H1 (cell line): ENCODE results near the gene NEU4. TPM values are rescaled to one million over a fixed set of nuclear protein-coding genes. Genes with fewer than 3 reads are reported as not detected.

ENCODE experiments used
- CTCF ChIA-PET: fragments of 300-600 bp; sonication (Branson Sonifier 250); formaldehyde crosslinking; loops from one replicate; lab custom pipeline; 2021; ENCODE audit not compliant: partially characterized antibody; lab: Charles Lee
- POLR2A ChIA-PET: fragments of 300-600 bp; sonication (Branson Sonifier 250); formaldehyde crosslinking; loops from one replicate; lab custom pipeline; 2021; ENCODE audit warnings: inconsistent platforms; ENCODE audit not compliant: partially characterized antibody; lab: Charles Lee
- DNase-seq, 2 experiments: peaks; one replicate each; pipeline versions ENCODE4 v3.0.0 to v3.0.0-alpha.2; 2010 to 2022; ENCODE audit warnings: low spot score in 2 of 2, low read depth in 1 of 2, mixed read lengths in 1 of 2
- FAIRE-seq: peaks from 2 replicates; lab custom pipeline; 2011; peaks lifted over from hg19 to GRCh38; lab: Jason Lieb, UNC
- H2AFZ ChIP-seq: 2 replicates; pipeline ENCODE4 v1.8.1; 2012; ENCODE audit warnings: low read length, inconsistent platforms
- H2AK5ac ChIP-seq: 2 replicates; pipeline ENCODE4 v1.6.1; 2013; ENCODE audit warnings: low read depth, low read length
- H2BK120ac ChIP-seq: replicated peaks from 2 replicates; pipeline ENCODE3; 2013; ENCODE audit warnings: low read depth, low read length, inconsistent platforms
- H2BK12ac ChIP-seq: 2 replicates; pipeline ENCODE4 v1.6.1; 2013; ENCODE audit warnings: low read depth, low read length
- H2BK15ac ChIP-seq: 2 replicates; pipeline ENCODE4 v1.6.1; 2013; ENCODE audit warnings: low read length
- H2BK20ac ChIP-seq: 2 replicates; pipeline ENCODE4 v1.6.1; 2013; ENCODE audit warnings: low read length
- H2BK5ac ChIP-seq: 2 replicates; pipeline ENCODE4 v1.6.1; 2013; ENCODE audit warnings: low read depth, low read length
- H3K14ac ChIP-seq: 2 replicates; pipeline ENCODE4 v1.6.1; 2013; ENCODE audit warnings: inconsistent platforms; ENCODE audit not compliant: insufficient read length
- H3K18ac ChIP-seq: 2 replicates; pipeline ENCODE4 v1.6.1; 2013; ENCODE audit warnings: low read length; ENCODE audit errors: extremely low read depth
- H3K23ac ChIP-seq: 2 replicates; pipeline ENCODE4 v1.6.1; 2013; ENCODE audit warnings: inconsistent platforms; ENCODE audit not compliant: insufficient read length
- H3K23me2 ChIP-seq: 2 replicates; pipeline ENCODE4 v1.6.1; 2013; ENCODE audit warnings: low read depth, low read length
- H3K27ac ChIP-seq: 2 replicates; pipeline ENCODE4 v1.6.1; 2011; ENCODE audit warnings: low read depth, low read length, inconsistent platforms
- H3K27me3 ChIP-seq, 4 experiments: replicated peaks in 1 of 4; 1 replicate in 1 of 4; 2 replicates in 3 of 4; pipeline versions ENCODE4 v1.6.1 to v1.8.1; 2011 to 2013; ENCODE audit warnings: low read length in 3 of 4, mild to moderate bottlenecking in 3 of 4, inconsistent platforms in 2 of 4, mixed read lengths in 2 of 4, moderate library complexity in 1 of 4; ENCODE audit not compliant: control insufficient read depth in 3 of 4, insufficient read depth in 3 of 4; ENCODE audit errors: extremely low read depth in 1 of 4
- H3K36me3 ChIP-seq, 4 experiments: 2 replicates each; pipeline versions ENCODE4 v1.6.1 to v1.8.1; 2011 to 2013; ENCODE audit warnings: mild to moderate bottlenecking in 4 of 4, low read length in 3 of 4, moderate library complexity in 2 of 4, control low read depth in 1 of 4, inconsistent platforms in 1 of 4; ENCODE audit not compliant: insufficient read depth in 4 of 4, control insufficient read depth in 2 of 4
- H3K4ac ChIP-seq: replicated peaks from 2 replicates; pipeline ENCODE3; 2013; ENCODE audit warnings: low read length, low read depth, mixed read lengths, inconsistent platforms; ENCODE audit not compliant: insufficient read length
- H3K4me1 ChIP-seq, 4 experiments: replicated peaks in 1 of 4; 1 replicate in 1 of 4; 2 replicates in 3 of 4; pipeline versions ENCODE4 v1.6.1 to v1.8.1; 2011 to 2013; ENCODE audit warnings: low read length in 3 of 4, inconsistent platforms in 2 of 4, mixed read lengths in 1 of 4; ENCODE audit not compliant: insufficient read depth in 4 of 4, control insufficient read depth in 3 of 4
- H3K4me2 ChIP-seq, 2 experiments: 2 replicates each; pipeline versions ENCODE4 v1.6.1 to v1.8.1; 2011 to 2013; ENCODE audit warnings: low read depth in 2 of 2, low read length in 2 of 2, control low read depth in 1 of 2, inconsistent platforms in 1 of 2, mild to moderate bottlenecking in 1 of 2; ENCODE audit not compliant: insufficient read depth in 1 of 2
- H3K4me3 ChIP-seq, 4 experiments: fragments of 200-600, 300-600 bp in 1 of 4; sonication (generic), shearing (Covaris generic), sonication (Bioruptor Twin) in 1 of 4; 2 replicates each; pipeline versions ENCODE4 v1.5.1 to v1.8.1; 2011 to 2016; ENCODE audit warnings: low read length in 4 of 4, low read depth in 3 of 4, control low read depth in 2 of 4, inconsistent platforms in 2 of 4, mild to moderate bottlenecking in 2 of 4, mixed read lengths in 1 of 4, moderate library complexity in 1 of 4; ENCODE audit not compliant: insufficient read depth in 2 of 4; ENCODE audit errors: extremely low read depth in 1 of 4
- H3K56ac ChIP-seq: replicated peaks from 2 replicates; pipeline ENCODE3; 2013; ENCODE audit warnings: low read depth, mild to moderate bottlenecking, mixed read lengths, low read length, inconsistent platforms; ENCODE audit not compliant: insufficient read length
- H3K79me1 ChIP-seq: 2 replicates; pipeline ENCODE4 v1.6.1; 2013; ENCODE audit warnings: low read depth, low read length, control low read depth
- H3K79me2 ChIP-seq, 2 experiments: 2 replicates each; pipeline versions ENCODE4 v1.6.1 to v1.8.1; 2012 to 2013; ENCODE audit warnings: low read length in 2 of 2, mild to moderate bottlenecking in 2 of 2, inconsistent platforms in 1 of 2; ENCODE audit not compliant: insufficient read depth in 2 of 2, control insufficient read depth in 1 of 2
- H3K9ac ChIP-seq, 4 experiments: replicated peaks in 1 of 4; 1 replicate in 1 of 4; 2 replicates in 3 of 4; pipeline versions ENCODE4 v1.6.1 to v1.8.1; 2011 to 2013; ENCODE audit warnings: low read depth in 3 of 4, low read length in 3 of 4, control low read depth in 2 of 4, mild to moderate bottlenecking in 2 of 4, moderate library complexity in 2 of 4, inconsistent platforms in 1 of 4; ENCODE audit errors: extremely low read depth in 1 of 4
- H3K9me3 ChIP-seq, 2 experiments: 2 replicates each; pipeline versions ENCODE4 v1.6.1 to v1.8.1; 2012 to 2013; ENCODE audit warnings: mild to moderate bottlenecking in 2 of 2, moderate library complexity in 2 of 2, control low read depth in 1 of 2, inconsistent platforms in 1 of 2, low read depth in 1 of 2, low read length in 1 of 2, mixed read lengths in 1 of 2; ENCODE audit not compliant: insufficient read depth in 2 of 2
- H4K20me1 ChIP-seq, 2 experiments: replicated peaks in 1 of 2; 2 replicates each; pipeline versions ENCODE3 to v1.8.1; 2011 to 2013; ENCODE audit warnings: inconsistent platforms in 2 of 2, low read length in 2 of 2, mild to moderate bottlenecking in 1 of 2; ENCODE audit not compliant: insufficient read depth in 2 of 2, control insufficient read depth in 1 of 2
- H4K5ac ChIP-seq: 2 replicates; pipeline ENCODE4 v1.6.1; 2013; ENCODE audit warnings: low read length, low read depth, mixed read lengths, inconsistent platforms; ENCODE audit not compliant: insufficient read length
- H4K8ac ChIP-seq: 2 replicates; pipeline ENCODE4 v1.8.0; 2013; ENCODE audit warnings: mild to moderate bottlenecking, moderate library complexity, low read length, inconsistent platforms; ENCODE audit not compliant: insufficient read depth; ENCODE audit errors: extremely low read depth
- H4K91ac ChIP-seq: replicated peaks from 2 replicates; pipeline ENCODE3; 2013; ENCODE audit warnings: low read length, mixed read lengths, inconsistent platforms; ENCODE audit not compliant: insufficient read length
- WGBS, 2 experiments: shearing (Covaris generic) in 1 of 2; methylation state at CpG; one replicate each; pipeline versions ENCODE4 v1.1.6 to v1.1.7; 2013 to 2015; ENCODE audit warnings: low lambda C conversion rate in 2 of 2, mixed read lengths in 2 of 2, inconsistent platforms in 1 of 2, low coverage in 1 of 2, missing lambda C conversion rate in 1 of 2; ENCODE audit not compliant: insufficient replicate concordance in 2 of 2, insufficient coverage in 1 of 2, insufficient read length in 1 of 2; ENCODE audit errors: extremely low coverage in 1 of 2, missing lambda C conversion rate in 1 of 2; 5-methylcytosine and 5-hydroxymethylcytosine counted together
- polyA plus RNA-seq, 7 experiments: library from polyadenylated mRNA; depleted of rRNA in 3 of 7; stranded (reverse) in 5 of 7; unstranded in 2 of 7; fragments of >200 nt in 5 of 7; fragments of 200-250 nt in 2 of 7; gene quantifications; 1 replicate in 5 of 7; 2 replicates in 1 of 7; 4 replicates in 1 of 7; pipeline versions ENCODE4 v1.2.1 to v1.2.3, GENCODE V29; 2011 to 2013; ENCODE audit warnings: missing spikeins in 2 of 7, mixed read lengths in 2 of 7
- total RNA-seq: library from RNA; stranded (reverse); fragmentation: NEBNext Ultra II Directional; extraction: Animal tissue kit (Norgen Biotek cat#: 25700); gene quantifications from 2 replicates; pipeline ENCODE4 v1.2.1, GENCODE V29; 2021
- TF ChIP-seq, protein P1 (sequence below): IDR thresholded peaks from 2 replicates; pipeline ENCODE4 v1.6.1; 2012; ENCODE audit warnings: inconsistent platforms
- TF ChIP-seq, protein P2 (sequence below): IDR thresholded peaks from 2 replicates; pipeline ENCODE4 v1.6.1; 2012; ENCODE audit warnings: low read length, inconsistent platforms

NEU4 gene
- total and polyA plus RNA-seq, 2 of the 8 experiments (the other 6 are each of a cell fraction or from before 2014, with no cell fraction given), result 0.32 to 0.50 TPM

DNA sequence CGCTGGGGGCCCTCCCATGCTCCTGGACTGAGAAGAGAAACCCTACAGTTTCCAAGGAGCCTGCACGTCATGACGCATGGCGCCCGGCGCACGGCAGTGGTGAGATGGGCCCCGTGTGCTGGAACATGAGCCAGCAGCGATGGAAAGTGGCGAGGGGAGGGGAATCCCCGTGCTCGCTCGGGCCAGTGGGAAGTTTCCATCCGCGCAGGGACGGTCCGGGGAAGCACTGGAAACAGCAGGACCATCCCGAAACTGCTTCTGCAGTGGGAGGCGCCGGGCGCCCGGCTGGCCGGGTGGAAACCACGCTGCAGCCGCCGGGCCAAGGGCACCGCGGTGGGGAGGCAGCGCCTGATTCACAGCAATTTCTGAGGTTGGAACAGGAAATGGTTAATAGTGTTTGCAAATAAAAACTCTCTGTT lies 54.6 kb downstream of the NEU4 start:
- Histone ChIP-seq H2BK20ac (no peak overlapping the region), H3K27ac (no peak overlapping the region), H3K4ac (no peak overlapping the region), H3K36me3 (no peaks in the 10 kb centered on the region; a peak in 2 of 8 replicates)
- CTCF ChIA-PET, result no interaction called here
- TF ChIP-seq, protein P1, sequence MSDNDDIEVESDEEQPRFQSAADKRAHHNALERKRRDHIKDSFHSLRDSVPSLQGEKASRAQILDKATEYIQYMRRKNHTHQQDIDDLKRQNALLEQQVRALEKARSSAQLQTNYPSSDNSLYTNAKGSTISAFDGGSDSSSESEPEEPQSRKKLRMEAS, result 0 out of 2 replicates have a peak, but pooled peaks have one; percentile 7
- TF ChIP-seq, protein P2, sequence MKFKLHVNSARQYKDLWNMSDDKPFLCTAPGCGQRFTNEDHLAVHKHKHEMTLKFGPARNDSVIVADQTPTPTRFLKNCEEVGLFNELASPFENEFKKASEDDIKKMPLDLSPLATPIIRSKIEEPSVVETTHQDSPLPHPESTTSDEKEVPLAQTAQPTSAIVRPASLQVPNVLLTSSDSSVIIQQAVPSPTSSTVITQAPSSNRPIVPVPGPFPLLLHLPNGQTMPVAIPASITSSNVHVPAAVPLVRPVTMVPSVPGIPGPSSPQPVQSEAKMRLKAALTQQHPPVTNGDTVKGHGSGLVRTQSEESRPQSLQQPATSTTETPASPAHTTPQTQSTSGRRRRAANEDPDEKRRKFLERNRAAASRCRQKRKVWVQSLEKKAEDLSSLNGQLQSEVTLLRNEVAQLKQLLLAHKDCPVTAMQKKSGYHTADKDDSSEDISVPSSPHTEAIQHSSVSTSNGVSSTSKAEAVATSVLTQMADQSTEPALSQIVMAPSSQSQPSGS, result no peak
- TF ChIP-seq, all 59 proteins: peak for 1
- H3K79me2 ChIP-seq, result no peaks in the 10 kb centered on the region
- no peaks in the 10 kb centered on the region for H3K9me3 ChIP-seq
- peaks cover 0 to 22% (median 7%) of the 10 kb centered on the region in 4 experiments; a peak in 6 of 7 replicates for H3K4me1 ChIP-seq
- no peak overlapping the region for H2BK15ac ChIP-seq
- FAIRE-seq, result no peak
- peaks cover 4% of the 10 kb centered on the region; the same call in 1 of the 2 replicates for H3K79me1 ChIP-seq
- H2AK5ac ChIP-seq, result no peak overlapping the region
- H3K4me3 ChIP-seq, result no peak overlapping the region
- no peak overlapping the region for H3K9ac ChIP-seq
- peaks cover 0 to 20% of the 10 kb centered on the region in 2 experiments for H4K20me1 ChIP-seq
- H3K23me2 ChIP-seq, result peaks cover 29% of the 10 kb centered on the region
- no peak overlapping the region for H4K91ac ChIP-seq
- H3K18ac ChIP-seq, result no peak overlapping the region
- H2BK12ac ChIP-seq, result peak overlapping the region; percentile 68; the same call in 1 of the 2 replicates
- H3K14ac ChIP-seq, result no peak overlapping the region
- no peak overlapping the region for H4K5ac ChIP-seq
- no peak overlapping the region for H3K56ac ChIP-seq
- H3K27me3 ChIP-seq, result peaks cover 0 to 16% (median 0%) of the 10 kb centered on the region in 4 experiments; a peak in 3 of 7 replicates
- POLR2A ChIA-PET, result no interaction called here
- no peak overlapping the region for H3K4me2 ChIP-seq
- peak overlapping the region; percentile 53; the same call in 1 of the 2 replicates for H4K8ac ChIP-seq
- DNase-seq, result no peak
- no peak overlapping the region for H2AFZ ChIP-seq
- WGBS, 2 experiments, result 87% methylated on average over 27 of the region's 29 CpGs; no CpG with 5 or more reads in 1 of the 2 experiments
- H2BK120ac ChIP-seq, result no peak overlapping the region
- H3K23ac ChIP-seq, result no peak overlapping the region
- 0 out of 2 replicates have a peak overlapping the region, but pooled peaks have one; percentile 16 for H2BK5ac ChIP-seq
